HCT116 (cell line): Measurements from ENCODE around the gene BLACAT1.

ENCODE experiments used
- POLR2AphosphoS5 ChIP-seq: IDR thresholded peaks from 2 replicates; pipeline ENCODE4 v1.6.1; 2011; ENCODE audit warnings: mild to moderate bottlenecking, low read depth, low read length, moderate library complexity
- RAD21 ChIP-seq: IDR thresholded peaks from 2 replicates; pipeline ENCODE4 v1.6.1; 2012; ENCODE audit warnings: low read depth, mild to moderate bottlenecking
- ZNF274 ChIP-seq: fragments of 200-500 bp; sonication (Bioruptor generic); IDR thresholded peaks from 2 replicates; pipeline ENCODE4 v1.6.1; 2014; ENCODE audit warnings: mild to moderate bottlenecking, low read depth, low read length, inconsistent platforms
- TF ChIP-seq, protein P1 (sequence below), 3 experiments: fragments of 200-600 bp in 1 of 3; sonication (generic) in 1 of 3; IDR thresholded peaks in 2 of 3; conservative IDR thresholded peaks in 1 of 3; 2 replicates each; pipeline ENCODE4 v1.5.1; 2012 to 2017; ENCODE audit warnings: low read depth in 2 of 3, low read length in 2 of 3, antibody characterized with exemption in 1 of 3, borderline replicate concordance in 1 of 3, control low read depth in 1 of 3, mild to moderate bottlenecking in 1 of 3, mixed read lengths in 1 of 3, mixed run types in 1 of 3, moderate library complexity in 1 of 3; ENCODE audit not compliant: insufficient read depth in 1 of 3

DNA sequence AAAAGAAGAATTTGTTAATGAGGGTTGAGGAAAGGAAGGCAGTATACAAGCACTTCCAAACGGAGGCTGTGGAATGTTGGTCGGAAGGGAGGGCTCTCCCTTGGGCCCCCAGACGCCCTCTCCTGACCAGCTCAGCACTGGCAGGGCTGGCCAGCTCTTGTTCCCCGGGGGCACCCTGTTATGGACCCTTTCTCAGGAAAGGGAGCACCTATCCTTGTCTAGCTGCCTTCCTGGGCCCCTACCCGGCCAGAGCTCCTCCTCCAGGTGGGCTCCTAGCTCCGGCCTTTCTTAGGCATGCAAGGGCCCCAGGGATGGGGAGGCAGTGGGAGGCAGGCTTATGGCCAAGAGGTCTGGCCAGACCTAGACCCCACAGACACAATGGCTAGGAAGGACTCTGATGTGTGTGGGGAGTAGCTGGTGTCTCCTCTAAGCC is 926 bp downstream of the BLACAT1 start:
- TF ChIP-seq, protein P1, sequence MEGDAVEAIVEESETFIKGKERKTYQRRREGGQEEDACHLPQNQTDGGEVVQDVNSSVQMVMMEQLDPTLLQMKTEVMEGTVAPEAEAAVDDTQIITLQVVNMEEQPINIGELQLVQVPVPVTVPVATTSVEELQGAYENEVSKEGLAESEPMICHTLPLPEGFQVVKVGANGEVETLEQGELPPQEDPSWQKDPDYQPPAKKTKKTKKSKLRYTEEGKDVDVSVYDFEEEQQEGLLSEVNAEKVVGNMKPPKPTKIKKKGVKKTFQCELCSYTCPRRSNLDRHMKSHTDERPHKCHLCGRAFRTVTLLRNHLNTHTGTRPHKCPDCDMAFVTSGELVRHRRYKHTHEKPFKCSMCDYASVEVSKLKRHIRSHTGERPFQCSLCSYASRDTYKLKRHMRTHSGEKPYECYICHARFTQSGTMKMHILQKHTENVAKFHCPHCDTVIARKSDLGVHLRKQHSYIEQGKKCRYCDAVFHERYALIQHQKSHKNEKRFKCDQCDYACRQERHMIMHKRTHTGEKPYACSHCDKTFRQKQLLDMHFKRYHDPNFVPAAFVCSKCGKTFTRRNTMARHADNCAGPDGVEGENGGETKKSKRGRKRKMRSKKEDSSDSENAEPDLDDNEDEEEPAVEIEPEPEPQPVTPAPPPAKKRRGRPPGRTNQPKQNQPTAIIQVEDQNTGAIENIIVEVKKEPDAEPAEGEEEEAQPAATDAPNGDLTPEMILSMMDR (IDR thresholded peaks at IDR 0.05 in 2 of 3, conservative IDR thresholded peaks at IDR 0.05 in 1 of 3; ENCODE audit: borderline replicate concordance in 1 of 3, insufficient read depth in 1 of 3, low read depth in 2 of 3, low read length in 2 of 3): no peak
- TF ChIP-seq RAD21 (no peak), POLR2AphosphoS5 (no peak), ZNF274 (no peak)
